Measurements from ENCODE around the gene BMP7.

- TF ChIP-seq CTCF (conservative IDR thresholded peaks at IDR 0.05; ENCODE audit: low read depth in 2 of 2) (no peak), EZH2 (IDR thresholded peaks at IDR 0.05; ENCODE audit: low read depth, unreplicated experiment) (no peak), REST (IDR thresholded peaks at IDR 0.05; ENCODE audit: unreplicated experiment) (no peak), EZH2phosphoT487 (IDR thresholded peaks at IDR 0.05; ENCODE audit: unreplicated experiment) (no peak), POLR2AphosphoS5 (IDR thresholded peaks at IDR 0.05; ENCODE audit: low read depth) (no peak), STAT1 (IDR thresholded peaks at IDR 0.05; ENCODE audit: unreplicated experiment) (no peak), CREB1 (CRISPR knock-in tag; IDR thresholded peaks at IDR 0.05; ENCODE audit: low read depth) (no peak)
Observed at GRCh38 chr20:57301026-57301425, 34.6 kb upstream of the BMP7 start.

Measured in GM23338 (cell line).